Measurements from ENCODE around the gene GLRB. TPM values are rescaled to one million over a fixed set of nuclear protein-coding genes. Genes with fewer than 3 reads are reported as not detected.

GLRB gene
- total RNA-seq, 4 donors from 2014 or later, result 0.27 TPM; not detected in 3

- no peak overlapping the region for H3K27ac ChIP-seq
- no peaks in the 10 kb centered on the region for H3K9me3 ChIP-seq
- no peak overlapping the region for H3K4me3 ChIP-seq
- no peaks in the 10 kb centered on the region for H3K36me3 ChIP-seq
- no peak for DNase-seq
- H3K4me1 ChIP-seq, result no peaks in the 10 kb centered on the region
- no peaks in the 10 kb centered on the region for H3K27me3 ChIP-seq
- TF ChIP-seq, protein P1, sequence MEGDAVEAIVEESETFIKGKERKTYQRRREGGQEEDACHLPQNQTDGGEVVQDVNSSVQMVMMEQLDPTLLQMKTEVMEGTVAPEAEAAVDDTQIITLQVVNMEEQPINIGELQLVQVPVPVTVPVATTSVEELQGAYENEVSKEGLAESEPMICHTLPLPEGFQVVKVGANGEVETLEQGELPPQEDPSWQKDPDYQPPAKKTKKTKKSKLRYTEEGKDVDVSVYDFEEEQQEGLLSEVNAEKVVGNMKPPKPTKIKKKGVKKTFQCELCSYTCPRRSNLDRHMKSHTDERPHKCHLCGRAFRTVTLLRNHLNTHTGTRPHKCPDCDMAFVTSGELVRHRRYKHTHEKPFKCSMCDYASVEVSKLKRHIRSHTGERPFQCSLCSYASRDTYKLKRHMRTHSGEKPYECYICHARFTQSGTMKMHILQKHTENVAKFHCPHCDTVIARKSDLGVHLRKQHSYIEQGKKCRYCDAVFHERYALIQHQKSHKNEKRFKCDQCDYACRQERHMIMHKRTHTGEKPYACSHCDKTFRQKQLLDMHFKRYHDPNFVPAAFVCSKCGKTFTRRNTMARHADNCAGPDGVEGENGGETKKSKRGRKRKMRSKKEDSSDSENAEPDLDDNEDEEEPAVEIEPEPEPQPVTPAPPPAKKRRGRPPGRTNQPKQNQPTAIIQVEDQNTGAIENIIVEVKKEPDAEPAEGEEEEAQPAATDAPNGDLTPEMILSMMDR (IDR thresholded peaks at IDR 0.05), result no peak
- no peak for TF ChIP-seq POLR2A (IDR thresholded peaks at IDR 0.05)
Observed at GRCh38 chr4:157099506-157099905, 23.6 kb downstream of the GLRB start.

- Histone ChIP-seq H3K27me3 (no peaks in the 10 kb centered on the region), H3K27ac (no peak overlapping the region), H3K4me1 (no peaks in the 10 kb centered on the region), H3K9me3 (no peaks in the 10 kb centered on the region), H3K4me3 (no peak overlapping the region), H3K36me3 (no peaks in the 10 kb centered on the region)
- no peak for TF ChIP-seq POLR2A (IDR thresholded peaks at IDR 0.05)
- TF ChIP-seq, protein P1 (IDR thresholded peaks at IDR 0.05), result no peak
- no peak for DNase-seq
Observed at GRCh38 chr4:157104541-157104940, 28.6 kb downstream of the GLRB start.

DNA sequence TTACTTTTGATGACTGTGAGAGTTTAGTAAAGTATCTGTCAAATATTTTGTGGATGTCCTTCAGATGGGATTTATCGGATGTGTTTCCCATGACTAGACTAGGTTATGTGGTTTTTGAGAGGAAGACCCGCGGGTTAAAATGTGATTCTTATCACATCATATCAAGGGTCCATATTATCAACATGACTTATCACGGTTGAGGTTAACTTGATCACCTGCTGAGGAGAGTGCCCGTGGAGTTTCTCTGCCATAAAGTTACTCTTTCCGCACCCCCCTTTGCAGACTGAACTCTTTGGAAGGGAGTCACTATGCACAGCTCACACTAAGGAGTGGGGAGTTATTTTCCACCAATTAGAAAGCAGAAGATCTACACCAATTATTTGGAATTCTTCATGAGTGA, 38.7 kb downstream of the GLRB start:
- no peaks in the 10 kb centered on the region for H3K4me1 ChIP-seq
- no peak for TF ChIP-seq POLR2A (IDR thresholded peaks at IDR 0.05)
- TF ChIP-seq, protein P1 (IDR thresholded peaks at IDR 0.05), result no peak

DNA sequence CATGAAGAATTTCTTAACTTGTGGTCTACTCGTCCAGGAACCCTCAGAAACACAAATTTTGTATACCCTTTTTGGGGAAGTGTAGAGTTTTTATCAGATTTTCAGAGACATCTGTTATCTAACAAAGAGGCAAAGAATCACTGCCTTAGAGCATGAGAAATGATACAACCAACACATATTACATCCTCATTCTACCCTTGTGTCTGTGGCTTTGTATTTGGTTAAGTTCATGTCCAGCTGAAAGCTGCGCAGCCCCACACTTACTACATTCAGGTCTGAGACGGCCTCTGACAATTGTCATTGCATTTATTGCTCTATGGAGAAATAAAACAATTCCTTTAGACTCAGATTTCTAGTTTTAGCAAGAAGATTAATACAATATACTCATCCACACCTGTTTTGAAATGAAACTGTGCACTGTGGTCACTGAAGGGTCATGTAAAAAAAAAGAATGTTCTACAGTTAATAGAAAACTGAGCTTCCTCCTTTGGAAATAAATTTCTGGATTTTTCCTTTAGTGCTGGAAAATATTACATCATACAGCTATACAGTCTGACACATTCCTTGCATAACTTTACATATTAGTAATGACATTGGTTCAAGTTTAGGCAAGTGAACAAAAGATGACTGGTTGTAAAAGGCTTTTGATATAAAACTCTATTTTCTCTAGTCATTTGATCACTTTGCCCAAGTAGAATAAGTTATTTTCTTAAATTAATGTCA, 39.8 kb downstream of the GLRB start:
- no peak for DNase-seq

More for the DNA sequence above, 38.7 kb downstream of the GLRB start:
- Histone ChIP-seq H3K9me3 (no peaks in the 10 kb centered on the region), H3K27ac (no peak overlapping the region), H3K4me3 (no peak overlapping the region), H3K36me3 (no peaks in the 10 kb centered on the region), H3K27me3 (no peaks in the 10 kb centered on the region)
- DNase-seq, result no peak

GRCh38 chr4:157121401-157121800, 45.5 kb downstream of the GLRB start:
- Histone ChIP-seq H3K36me3 (no peaks in the 10 kb centered on the region), H3K4me1 (no peaks in the 10 kb centered on the region), H3K27ac (no peak overlapping the region), H3K27me3 (no peaks in the 10 kb centered on the region), H3K9me3 (no peaks in the 10 kb centered on the region), H3K4me3 (no peak overlapping the region)
- TF ChIP-seq POLR2A (IDR thresholded peaks at IDR 0.05), result no peak
- no peak for DNase-seq

More for the DNA sequence above, 39.8 kb downstream of the GLRB start:
- Histone ChIP-seq H3K36me3 (no peaks in the 10 kb centered on the region), H3K27ac (no peak overlapping the region), H3K27me3 (no peaks in the 10 kb centered on the region), H3K4me3 (no peak overlapping the region), H3K4me1 (no peaks in the 10 kb centered on the region), H3K9me3 (no peaks in the 10 kb centered on the region)
- TF ChIP-seq, protein P1 (IDR thresholded peaks at IDR 0.05), result no peak
- TF ChIP-seq POLR2A (IDR thresholded peaks at IDR 0.05), result no peak

DNA sequence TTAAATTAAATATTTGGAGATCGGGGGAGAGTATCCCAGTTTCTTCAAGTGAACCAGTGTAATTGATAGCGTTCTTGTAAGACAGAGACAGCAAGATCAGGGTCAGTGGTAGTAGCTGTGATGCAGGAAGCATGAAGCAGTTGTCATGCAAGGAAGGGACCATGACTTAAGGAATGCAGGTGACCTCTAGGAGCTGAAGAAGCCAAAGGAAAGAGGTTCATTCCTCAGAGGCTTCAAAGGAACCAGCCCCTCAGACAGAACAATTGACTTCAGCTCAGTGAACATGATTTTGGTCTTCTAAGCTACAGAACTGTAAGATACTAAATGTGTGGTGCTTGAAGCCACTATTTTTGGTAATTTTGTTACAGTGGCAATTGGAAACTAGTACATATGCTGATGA, 51.6 kb downstream of the GLRB start:
- no peak for DNase-seq
- H3K27ac ChIP-seq, result no peak overlapping the region
- H3K36me3 ChIP-seq, result no peaks in the 10 kb centered on the region
- TF ChIP-seq POLR2A (IDR thresholded peaks at IDR 0.05), result no peak
- TF ChIP-seq, protein P1 (IDR thresholded peaks at IDR 0.05), result no peak
- no peaks in the 10 kb centered on the region for H3K4me1 ChIP-seq
- H3K9me3 ChIP-seq, result no peaks in the 10 kb centered on the region
- H3K4me3 ChIP-seq, result no peak overlapping the region
- no peaks in the 10 kb centered on the region for H3K27me3 ChIP-seq

Measured in Peyer's patch (tissue), 4 donors.